Medulla oblongata (tissue), 1 donor: ENCODE data around the gene MRPS18A.
"Not testable (repeated sequence)": the region's sequence is repeated elsewhere in the genome, so short reads cannot be mapped to it uniquely, and the experiment has no call there.

ENCODE experiments used
- DNase-seq: peaks from one replicate; pipeline ENCODE4 v3.0.0-alpha.2; 2015; ENCODE audit errors: extremely low spot score

The MRPS18A gene

DNA sequence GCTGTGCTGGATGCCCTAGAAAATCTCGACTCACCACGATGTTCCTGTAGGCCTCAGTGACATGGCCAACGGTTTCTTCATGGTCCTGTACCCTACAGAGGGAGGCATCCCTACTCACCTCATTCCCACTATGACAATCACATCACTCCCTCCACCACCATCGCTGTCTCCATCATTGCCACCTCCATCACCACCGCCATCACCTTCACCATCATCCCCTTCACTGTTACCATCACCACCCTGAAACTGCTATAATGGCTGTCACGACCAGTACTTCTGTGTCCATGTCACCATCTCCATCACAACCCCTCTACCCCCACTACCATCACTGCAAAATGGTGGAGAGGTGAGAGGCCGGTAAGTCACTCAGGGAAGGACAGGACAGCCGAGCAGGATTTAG lies 29.8 kb upstream of the MRPS18A start:
- DNase-seq: no peak

DNA sequence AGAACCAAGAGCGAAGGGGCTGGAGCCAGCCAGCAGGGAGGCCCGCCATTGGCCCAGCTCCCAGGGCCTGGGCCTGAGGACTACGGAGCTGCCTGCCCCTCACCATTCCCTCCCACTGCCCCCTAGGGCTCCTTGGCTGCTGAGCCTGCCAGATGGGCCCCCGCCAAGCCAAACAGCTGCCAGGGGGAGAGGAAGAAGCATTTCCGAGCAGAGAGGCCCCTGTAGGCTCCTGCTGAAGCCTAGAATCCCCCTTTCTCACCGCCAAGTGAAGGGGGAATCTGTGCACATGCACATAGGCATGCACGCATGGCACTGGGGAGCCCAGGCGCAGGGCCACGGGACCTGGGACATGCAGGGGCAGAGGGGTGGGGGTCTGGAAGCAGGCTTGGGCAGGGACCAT lies 28.5 kb upstream of the MRPS18A start:
- DNase-seq: peak; percentile 35

DNA sequence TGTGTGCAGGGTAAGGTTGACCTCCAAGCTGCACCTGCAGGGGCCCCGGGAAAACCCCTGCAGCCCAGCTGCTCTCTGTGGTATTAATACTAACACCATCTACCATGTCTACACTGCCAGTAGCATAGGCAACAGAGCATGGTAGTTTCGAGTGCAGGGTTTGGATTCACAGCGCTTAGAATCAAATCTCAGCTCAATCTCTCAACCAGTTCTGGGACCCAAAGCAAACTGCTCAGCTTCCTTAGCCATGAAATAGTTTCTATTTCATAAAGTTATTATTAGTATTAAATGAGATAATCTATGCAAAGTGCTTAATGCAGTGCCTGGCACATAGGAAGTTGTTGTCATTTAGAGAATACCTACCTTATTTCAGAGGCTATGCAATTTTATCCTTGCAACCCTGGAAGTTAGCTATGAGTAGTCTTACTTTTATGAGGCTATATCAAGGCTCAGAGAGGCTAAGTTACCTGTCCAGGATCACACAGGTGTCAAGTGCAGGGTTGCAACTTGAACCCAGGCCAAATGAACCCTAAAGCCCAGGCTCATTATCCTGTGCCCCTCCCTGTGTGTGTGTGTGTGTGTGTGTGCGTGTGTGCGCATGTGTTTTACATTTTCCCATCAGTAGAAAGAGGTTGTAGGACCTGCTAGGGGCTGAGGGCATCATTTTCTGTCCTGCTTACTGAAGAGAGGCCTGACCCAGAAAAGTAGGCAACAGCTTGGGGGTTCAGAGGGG lies 27.6 kb upstream of the MRPS18A start:
- DNase-seq: no peak

DNA sequence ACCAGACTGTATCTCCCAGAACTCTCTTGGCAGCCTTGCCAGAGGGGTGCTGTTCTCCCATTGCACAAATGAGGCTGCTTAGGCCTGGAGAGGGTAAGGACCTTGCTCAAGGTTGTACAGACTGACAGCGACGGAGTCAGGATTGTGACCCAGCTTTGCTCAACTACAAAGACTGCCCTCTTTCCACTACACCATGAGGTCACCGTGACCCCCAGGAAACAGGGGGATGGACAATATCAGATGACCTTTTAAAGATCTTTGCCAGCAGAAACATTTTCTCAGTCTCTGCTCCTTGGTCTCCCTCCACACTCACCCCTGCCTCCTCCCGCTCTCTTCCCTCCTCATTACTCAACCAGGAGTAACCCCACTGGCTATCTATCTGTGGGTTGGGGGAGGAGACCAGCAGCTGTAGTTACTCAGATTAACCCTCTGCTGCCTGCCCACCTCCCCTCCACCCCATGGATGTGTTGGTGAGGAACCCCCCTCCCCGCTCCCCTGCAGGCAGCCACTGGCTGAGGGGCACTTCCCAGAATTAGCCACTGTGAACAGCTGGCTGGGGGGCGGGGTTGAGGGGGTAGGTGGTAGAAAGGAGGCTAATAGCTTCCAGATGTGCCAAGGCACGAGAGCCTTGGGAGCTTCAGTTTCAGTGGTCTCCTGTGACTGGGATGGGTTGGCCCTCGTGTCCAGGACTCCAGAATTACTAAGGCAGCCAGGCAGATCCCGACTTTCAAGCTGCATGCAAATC lies 26.9 kb upstream of the MRPS18A start:
- DNase-seq: no peak

DNA sequence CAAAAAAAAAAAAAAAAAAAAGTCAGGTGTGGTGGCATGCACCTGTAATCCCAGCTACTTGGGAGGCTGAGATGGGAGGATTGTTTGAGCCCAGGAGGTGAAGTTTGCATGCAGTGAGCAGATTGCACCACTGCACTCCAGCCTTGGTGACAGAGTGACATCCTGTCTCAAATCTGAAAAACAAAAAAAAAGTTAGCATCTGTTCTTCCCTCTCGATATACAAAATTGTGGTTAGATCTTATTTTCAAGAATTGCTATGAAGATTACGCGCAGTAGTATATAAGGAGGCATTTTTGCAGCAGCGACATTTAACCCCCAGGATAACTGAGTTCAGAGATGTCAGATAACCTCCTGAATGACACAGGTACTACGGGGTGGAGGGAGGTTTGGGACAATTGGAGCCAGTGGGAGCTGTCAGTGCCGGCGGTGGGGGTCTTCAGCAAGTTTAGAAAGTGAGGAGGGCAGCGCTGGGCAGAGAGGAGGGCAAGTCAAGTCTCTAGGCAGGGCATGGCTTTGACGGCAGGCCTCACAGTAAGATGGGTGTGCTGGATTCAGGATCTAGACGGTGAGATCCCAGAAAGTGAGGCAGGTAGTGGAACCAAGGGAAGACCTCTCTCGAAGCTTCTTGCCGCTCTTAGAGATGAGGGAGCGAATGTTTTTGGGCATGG lies 26.2 kb upstream of the MRPS18A start:
- DNase-seq: no peak

DNA sequence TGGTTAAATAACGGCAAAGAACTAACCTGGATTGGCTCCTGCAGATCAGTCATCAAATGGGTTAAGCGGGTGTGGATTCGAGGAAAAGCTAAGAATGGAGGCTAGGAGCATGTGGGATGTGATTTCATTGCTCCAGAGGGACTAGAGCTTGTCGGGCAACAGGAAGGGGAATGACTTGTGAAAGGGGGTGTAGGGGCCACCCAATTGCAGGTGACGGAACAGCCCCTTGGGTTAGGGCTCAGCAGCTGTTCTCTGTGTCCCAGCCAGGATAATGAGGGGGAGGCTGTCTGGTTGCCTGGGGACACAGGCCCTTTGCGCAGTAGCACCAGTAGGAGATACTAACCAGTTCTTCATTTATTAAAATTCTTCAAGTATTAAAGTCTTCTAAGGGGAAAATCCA lies 25.0 kb upstream of the MRPS18A start:
- no peak for DNase-seq

DNA sequence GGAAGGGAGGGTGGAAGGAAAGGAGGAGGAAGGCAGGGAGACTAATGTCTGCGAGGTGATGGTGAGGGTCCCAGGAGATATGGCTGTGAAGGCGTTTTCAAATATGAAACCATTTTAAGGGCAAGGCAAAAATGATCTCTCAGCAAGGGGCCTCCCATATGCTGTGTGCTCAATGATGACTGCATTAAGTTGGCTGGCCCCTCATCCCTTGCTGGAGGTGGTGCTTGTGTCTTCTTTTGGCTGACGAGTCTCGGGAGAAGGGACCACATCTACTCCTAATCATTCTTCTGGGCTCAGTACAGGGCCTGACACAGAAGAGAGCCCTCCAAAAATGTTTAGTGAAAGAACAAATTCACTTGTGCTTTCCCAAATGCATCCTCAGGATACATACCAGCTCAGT lies 23.0 kb upstream of the MRPS18A start:
- DNase-seq: no peak

DNA sequence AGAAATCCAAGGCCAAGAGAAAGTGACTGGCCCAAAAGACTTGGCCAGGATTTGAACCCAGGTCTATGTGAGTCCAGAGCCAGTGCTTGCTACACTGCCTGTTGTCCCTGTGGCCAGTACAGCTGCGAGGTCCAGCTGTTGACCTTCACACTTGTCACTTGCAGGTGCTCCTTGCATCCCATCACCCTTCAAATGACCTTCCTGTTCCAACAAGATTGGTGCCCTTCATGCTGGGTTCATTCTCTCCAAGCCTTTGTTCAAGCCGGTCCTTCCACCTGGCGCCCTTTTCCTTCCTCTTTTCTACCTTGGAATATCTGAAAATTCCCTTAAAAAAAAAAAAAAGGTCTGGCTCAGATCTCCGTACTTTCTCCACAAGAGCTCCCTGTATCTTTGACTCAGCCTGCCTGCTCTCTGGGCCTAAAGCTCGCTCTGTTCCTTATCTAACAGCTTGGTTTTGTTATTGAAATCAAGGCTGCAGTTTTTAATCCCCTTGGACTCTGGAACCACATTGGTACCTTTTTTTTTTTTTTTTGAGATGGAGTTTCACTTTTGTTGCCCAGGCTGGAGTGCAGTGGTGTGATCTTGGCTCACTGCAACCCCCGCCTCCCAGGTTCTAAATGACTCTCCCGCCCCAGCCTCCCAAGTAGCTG lies 22.2 kb upstream of the MRPS18A start:
- no peak for DNase-seq

DNA sequence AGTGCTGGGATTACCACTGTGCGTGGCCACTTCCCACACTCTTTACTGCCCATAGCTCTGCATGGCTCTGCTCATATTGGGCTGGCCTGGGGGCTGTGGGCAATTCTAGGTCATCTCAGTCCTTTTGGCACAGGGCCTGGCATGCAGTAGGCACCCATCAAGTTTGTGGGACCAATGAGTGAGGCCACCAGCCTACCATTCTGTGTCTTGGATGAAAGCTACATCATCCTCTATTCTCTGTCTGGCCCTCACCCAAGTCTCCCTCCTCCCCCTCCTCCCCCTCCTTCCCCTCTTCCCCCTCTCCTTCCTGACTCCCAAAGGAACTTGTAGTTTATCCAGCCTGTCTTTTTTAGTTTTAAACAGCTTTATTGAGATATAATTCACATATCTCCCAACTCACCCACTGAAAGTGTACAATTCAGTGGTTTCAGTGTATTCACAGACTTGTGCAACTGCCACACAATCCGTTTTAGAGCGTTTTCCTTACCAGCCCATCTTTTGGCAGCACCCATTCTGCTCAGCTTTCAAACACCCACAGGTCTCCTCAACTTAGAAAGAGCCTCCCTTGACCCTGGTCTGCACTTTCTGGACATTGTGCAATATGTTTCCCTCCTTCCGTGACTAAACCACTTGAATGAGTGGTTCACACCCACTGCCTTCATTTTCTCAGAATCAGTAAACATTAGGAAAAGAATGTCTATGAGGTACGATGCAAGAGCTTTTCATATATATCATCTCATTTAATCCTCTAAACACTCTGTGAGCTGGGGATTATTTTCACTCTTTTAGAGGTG lies 21.5 kb upstream of the MRPS18A start:
- DNase-seq: no peak

DNA sequence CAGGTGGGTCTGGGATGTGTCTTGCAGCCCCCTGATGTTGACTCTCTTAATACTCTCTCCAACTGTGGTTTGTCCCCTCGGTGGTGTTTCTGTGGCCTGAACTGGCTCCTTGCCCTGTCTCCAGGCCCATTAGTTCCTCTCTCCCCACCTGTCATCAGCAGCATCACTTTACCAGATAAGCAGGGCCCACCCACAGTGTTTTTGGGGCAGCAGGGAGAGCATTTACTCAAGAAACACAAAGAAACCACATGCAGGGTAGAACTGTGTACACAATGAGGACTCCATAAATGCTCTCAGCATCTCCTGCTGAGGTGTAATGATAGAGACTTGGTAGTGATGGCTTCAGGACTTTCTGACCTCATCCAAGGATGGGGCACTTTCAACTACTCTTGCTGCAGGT lies 20.2 kb upstream of the MRPS18A start:
- DNase-seq: no peak

DNA sequence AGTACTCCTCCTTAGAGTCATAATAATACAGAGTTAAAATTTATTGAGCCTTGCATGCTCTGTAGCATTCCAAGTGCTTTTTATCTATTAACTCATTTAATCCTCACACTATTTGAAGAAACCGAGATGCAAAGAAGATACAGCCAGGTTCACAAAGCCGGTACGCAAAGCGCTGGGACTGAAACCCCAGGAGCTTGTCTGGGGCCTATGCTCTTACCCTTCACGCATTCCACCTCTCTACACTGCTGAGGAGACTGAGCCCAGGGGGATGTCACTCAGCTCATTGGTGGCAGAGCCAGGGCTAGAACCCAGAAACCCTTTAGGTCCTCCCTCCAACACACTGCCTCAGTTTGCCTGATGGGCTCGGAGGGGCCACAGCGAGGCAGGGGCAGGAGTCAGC lies 19.7 kb upstream of the MRPS18A start:
- no peak for DNase-seq

DNA sequence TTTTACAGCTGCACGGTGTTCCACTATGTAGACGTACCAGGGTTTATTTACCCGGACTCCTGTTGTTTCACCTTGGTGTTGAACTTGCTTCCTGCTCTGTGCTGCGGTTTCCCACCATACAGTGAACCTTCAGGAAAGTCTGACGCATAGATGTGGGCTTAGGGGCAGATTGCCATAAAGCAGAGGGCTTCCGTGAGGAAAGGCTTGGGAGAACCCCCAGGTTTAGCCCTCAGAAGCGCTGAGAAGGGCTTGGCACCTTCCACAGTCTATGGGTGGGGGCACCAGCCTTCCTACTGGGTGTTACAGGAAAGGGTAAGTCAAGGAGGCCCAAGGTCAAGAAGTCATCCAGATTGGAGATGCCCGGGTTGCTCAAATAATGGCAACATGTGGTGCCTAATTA lies 19.2 kb upstream of the MRPS18A start:
- DNase-seq: no peak

DNA sequence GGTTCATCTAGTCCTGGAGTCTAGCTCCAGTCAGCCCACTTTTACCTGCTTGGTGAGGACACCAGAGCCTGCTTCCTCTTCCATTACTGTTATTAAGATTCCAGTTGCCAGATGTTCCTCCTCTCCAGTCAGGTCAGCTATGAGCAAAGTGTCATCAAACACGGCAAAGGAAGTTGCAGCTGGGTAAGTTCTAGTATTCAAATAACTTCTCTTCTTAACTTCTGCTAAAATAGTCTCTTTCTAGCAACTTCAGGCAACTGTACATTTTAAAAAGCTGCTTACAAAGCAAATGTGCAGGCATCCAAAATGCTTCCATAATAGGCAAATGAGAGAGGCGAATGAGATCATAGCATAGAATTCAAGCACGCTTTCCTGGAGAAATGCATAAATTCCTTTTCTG lies 18.4 kb upstream of the MRPS18A start:
- DNase-seq: no peak

DNA sequence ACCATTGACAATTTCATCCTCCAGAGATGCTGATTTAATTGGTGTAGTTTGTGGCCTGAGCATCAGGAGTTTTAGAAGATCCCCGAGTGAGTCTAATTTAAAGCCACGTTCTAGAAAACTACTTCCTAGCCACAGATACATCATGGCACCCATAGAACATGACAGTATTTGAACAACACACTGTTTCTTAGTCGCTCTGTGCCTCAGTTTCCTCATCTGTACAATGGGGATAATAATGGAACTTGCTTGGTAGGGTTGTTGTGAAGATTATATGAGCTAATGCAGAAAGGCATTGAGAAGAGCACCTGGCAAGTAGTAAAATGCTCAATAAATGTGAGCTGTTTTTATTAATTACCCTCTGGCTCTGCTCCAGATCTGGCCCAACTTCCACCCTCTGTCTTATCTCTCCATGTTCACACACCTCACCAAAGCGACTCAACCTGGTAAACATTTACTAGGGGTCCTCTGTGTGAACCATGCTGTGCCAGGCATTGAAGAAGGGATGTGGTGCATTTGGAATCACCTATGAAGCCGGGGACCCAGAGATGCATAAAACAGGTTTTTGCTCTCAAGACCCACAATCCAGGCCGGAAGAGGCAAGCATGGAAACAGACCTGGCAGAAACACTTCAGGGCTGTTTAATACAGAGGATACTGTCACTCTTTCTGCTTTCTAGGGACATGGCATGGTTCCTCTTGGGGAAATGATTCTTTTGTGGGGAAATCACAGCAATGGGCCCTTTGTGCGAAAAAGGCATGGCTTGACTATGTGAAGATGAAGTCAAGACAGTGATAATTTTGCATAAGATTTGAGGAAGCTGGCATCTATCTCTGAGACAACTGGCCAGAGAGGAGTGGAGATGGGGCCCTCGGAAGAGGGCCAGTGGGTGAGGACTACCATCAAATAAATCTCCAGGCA lies 16.2 kb upstream of the MRPS18A start:
- no peak for DNase-seq

DNA sequence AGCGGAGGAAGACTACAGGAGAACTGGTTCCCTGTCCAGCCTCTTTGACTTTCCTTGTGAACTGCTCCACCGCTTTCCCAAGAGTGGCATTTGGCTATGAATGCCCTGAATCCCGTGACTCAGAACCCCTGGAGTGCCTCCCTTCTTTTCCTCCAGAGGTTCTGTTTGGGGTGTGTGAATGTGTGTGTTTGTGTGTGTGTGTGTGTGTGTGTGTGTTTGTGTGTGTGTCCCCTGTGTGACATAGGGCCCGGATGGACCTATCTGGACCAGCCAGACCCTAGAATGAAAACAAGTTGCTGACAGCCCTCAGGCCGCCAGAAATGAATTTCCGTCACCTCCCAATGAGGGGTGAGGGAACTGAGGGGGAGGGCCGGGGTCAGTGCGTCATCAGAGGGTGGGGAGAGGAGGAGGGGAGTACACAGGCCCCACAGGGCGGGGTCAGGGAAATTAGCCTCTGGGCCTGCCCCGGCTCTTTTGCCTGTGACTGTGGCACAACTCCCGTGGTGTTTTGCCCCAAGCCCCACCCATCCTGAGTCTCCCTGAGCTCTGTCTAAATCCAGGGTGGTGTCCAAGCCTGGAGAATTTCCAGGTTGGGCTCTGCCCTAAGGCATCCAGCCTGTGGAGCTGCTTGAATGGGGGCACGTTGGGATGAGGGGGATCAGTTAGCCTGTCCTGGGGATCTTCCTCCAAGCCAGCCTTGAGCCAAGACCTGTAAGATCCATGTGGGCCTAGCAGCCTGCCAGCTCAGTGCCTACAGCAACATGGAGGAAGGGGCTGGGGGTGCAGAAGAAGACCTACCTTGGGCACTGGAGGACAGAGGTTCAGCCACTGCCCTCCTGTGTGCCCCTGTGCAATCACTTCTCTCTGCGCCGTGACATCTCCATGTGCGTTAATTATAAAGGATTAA lies 15.2 kb upstream of the MRPS18A start:
- no peak for DNase-seq

DNA sequence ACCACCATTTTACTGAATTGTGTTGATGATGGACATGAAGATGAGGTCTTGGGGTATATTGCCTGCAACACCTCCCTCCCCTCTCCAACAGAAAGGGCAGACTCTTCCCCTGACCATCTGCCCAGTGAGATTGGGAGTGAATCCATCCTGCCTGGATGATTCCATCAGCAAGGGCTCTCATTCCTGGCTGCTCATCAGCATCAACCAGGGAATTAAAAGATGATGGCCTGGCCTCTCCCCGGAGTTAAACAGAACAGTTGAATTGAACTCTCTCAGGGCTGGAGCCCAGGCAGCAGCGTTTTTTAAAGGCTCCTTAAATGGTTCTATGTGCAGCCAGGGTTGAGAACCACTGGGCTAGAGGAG lies 14.6 kb upstream of the MRPS18A start:
- no peak for DNase-seq

DNA sequence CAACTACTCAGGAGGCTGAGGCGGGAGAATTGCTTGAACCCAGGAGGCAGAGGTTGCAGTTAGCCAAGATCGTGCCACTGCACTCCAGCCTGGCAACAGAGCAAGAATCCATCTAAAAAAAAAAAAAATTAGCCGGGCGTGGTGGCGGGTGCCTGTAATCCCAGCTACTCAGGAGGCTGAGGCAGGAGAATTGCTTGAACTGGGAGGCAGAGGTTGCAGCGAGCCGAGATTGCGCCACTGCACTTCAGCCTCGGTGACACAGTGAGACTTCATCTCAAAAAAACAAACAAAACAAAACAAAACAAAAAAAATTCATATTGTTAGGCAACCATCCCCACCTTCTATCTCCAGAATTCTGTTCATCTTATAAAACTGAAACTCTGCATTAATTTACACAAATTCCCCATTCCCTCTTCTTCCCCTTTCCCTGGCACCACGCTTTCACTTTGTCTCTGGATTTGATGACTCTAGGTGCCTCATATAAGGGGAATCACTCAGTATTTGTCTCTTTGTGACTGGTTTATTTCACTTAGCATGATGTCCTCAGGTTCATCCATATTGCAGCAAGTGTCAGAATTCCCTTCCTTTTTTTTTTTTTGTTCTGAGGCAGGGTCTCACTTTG lies 13.5 kb upstream of the MRPS18A start:
- DNase-seq: not testable (repeated sequence)

DNA sequence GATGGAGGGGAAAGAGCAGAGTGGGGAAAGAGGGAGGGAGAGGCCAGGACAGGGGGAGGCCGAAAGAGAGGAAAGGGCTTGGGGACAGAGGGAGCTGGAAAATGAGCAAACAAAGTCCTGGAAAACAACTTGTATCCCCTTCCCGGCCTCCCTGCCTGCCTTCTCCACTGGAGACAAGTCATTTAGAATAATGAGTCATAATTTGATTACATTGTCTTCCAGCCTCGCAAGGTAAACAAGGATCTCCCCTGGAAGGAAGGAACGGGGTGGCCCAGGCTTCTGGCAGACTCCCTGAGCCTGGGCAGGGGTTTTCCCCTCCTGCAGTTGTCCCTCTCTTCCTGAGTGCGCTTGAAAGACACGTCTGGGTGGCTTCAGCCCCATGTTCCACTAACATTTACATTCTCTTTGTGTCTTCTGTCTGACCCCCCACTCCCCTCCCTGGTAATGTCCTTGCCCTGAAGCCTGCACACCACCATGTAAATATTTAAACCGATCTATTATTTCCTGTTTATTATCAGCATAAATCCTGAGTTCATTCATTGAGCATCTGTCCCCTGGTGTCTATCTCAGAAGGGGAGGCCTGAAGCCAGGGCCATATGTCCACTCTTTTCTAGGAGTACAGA lies 12.1 kb upstream of the MRPS18A start:
- DNase-seq: no peak
